Activated CD4-positive, alpha-beta T cell treated with anti-CD3 and anti-CD28 coated beads, Interleukin-2, amount 10 ng/mL, durations not matched to agents 7 days and 5 days (primary cell): ENCODE results near the gene TTLL5. TPM values are rescaled to one million over a fixed set of nuclear protein-coding genes. Genes with fewer than 3 reads are reported as not detected.

Experiments
- CTCF ChIA-PET: fragments of 350-600 bp; sonication (Branson Sonifier 250); formaldehyde crosslinking; loops from one replicate; lab custom pipeline; 2021; ENCODE audit warnings: antibody characterized with exemption; lab: Charles Lee
- POLR2A ChIA-PET: fragments of 350-600 bp; sonication (Branson Sonifier 250); formaldehyde crosslinking; loops from one replicate; lab custom pipeline; 2021; ENCODE audit warnings: antibody characterized with exemption; lab: Charles Lee
- DNase-seq: peaks from one replicate; pipeline ENCODE4 v3.0.0-alpha.2; 2020
- H3K27ac Mint-ChIP-seq: one replicate; pipeline ENCODE4 v1.8.0; 2021; ENCODE audit warnings: mild to moderate bottlenecking, moderate library complexity, mixed read lengths
- H3K27me3 Mint-ChIP-seq: one replicate; pipeline ENCODE4 v1.8.0; 2021; ENCODE audit warnings: mixed read lengths
- H3K36me3 Mint-ChIP-seq: one replicate; pipeline ENCODE4 v1.8.0; 2021; ENCODE audit warnings: low read depth, mixed read lengths
- H3K4me1 Mint-ChIP-seq: one replicate; pipeline ENCODE4 v1.8.0; 2021; ENCODE audit warnings: mixed read lengths
- H3K4me3 Mint-ChIP-seq: one replicate; pipeline ENCODE4 v1.8.0; 2021; ENCODE audit warnings: mild to moderate bottlenecking, moderate library complexity, mixed read lengths
- H3K9me3 Mint-ChIP-seq: one replicate; pipeline ENCODE4 v1.8.0; 2021; ENCODE audit warnings: mixed read lengths
- total RNA-seq, 2 experiments: library from RNA; stranded (reverse); gene quantifications; one replicate each; pipeline ENCODE4 v1.2.3, GENCODE V29; 2021

Gene TTLL5
- total RNA-seq, 2 experiments from 2014 or later: 33.3 to 43.3 TPM

DNA sequence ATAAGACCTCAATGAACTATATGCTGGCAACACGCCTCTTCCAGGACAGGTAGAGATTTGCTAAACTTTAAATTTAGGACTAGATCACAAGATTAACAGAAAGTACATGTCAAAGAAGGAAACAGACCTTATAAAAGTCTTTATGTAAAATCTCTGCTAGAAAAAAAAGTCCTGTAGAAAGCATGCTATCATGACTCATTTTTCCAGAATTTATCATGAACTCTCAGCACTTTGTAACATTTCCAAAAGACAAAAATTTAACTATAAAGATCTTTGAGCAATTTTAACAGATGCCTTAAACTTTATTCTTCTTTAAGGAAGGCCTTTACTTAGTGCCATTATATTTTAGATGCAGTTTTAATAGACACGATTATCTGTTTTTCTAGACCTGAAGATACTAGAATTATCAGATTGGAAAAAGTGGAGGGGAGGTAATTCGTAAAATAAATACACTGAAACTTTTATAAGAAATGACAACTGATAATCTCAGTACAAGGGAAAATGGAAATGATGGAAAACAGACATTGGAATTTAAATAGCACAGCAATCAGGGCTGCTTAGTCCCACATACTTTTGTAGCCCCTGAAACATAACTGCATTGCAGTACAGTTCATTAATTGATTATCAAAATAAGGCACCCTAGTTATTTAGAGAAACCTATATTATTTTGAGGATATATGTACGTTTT lies 92.0 kb downstream of the TTLL5 start:
- no peaks in the 10 kb centered on the region for H3K9me3 Mint-ChIP-seq
- no peaks in the 10 kb centered on the region for H3K4me1 Mint-ChIP-seq
- no peaks in the 10 kb centered on the region for H3K27me3 Mint-ChIP-seq
- ChIA-PET POLR2A (no interaction called here), CTCF (no interaction called here)
- no peak for DNase-seq
- no peak overlapping the region for H3K4me3 Mint-ChIP-seq
- H3K27ac Mint-ChIP-seq: no peak overlapping the region
- H3K36me3 Mint-ChIP-seq: peaks cover 18% of the 10 kb centered on the region

DNA sequence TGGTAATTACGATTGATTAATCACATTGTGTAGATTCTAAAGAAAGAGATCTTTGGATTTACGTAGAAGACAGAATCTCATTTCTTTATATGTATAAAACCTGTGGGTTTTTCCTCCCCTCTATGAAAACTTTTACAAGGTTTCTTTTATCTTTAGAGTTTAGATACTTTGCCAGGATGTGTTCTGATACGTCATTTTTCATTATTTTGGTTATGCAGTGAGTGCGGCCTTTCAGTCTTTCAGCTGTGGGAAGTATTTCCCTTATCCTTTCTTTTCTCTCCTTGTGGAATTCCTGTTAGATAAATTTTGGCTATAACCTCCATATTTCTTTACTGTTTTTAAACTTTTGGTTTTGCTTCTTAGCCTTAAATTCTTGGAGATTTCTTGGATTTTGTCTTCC lies 92.7 kb downstream of the TTLL5 start:
- H3K36me3 Mint-ChIP-seq: peaks cover 15% of the 10 kb centered on the region
- H3K4me1 Mint-ChIP-seq: no peaks in the 10 kb centered on the region
- ChIA-PET POLR2A (no interaction called here), CTCF (no interaction called here)
- no peak overlapping the region for H3K4me3 Mint-ChIP-seq
- no peak overlapping the region for H3K27ac Mint-ChIP-seq
- H3K9me3 Mint-ChIP-seq: no peaks in the 10 kb centered on the region
- DNase-seq: no peak
- no peaks in the 10 kb centered on the region for H3K27me3 Mint-ChIP-seq

GRCh38 chr14:75757644-75758402 lies 96.8 kb downstream of the TTLL5 start:
- POLR2A ChIA-PET: interaction anchor here (0.6 kb wide), 1 partner anchor 118 kb away, joined by 3 read pairs; no protein-coding TSS in a partner anchor
- Mint-ChIP-seq H3K9me3 (no peaks in the 10 kb centered on the region), H3K27me3 (no peaks in the 10 kb centered on the region), H3K36me3 (peaks cover 10% of the 10 kb centered on the region), H3K4me3 (no peak overlapping the region), H3K4me1 (no peaks in the 10 kb centered on the region), H3K27ac (no peak overlapping the region)
- no peak for DNase-seq
- CTCF ChIA-PET: interaction anchor here (0.6 to 1.2 kb wide), 3 partner anchors 9 to 245 kb away, joined by 3 to 4 read pairs (median 4); no protein-coding TSS in a partner anchor

DNA sequence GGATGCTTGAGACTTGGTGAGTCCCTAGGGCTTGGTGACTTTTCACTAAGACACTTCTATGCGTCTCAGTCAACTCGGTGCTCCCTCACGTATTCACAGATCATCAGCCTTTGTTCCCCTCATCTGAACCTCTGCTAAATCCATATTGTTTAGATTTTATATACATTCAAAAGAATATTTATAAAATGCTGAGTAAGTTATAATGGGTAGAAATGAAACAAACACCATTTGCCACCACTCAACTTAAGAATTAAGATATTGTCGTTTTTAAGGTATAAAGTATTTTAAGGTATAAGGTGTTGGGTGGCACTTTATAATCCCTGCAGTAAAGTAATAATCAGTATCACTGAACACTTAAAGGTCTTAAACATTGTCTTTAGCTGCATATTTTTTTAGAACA lies 103.0 kb downstream of the TTLL5 start:
- Mint-ChIP-seq H3K36me3 (peaks cover 5% of the 10 kb centered on the region), H3K4me3 (no peak overlapping the region), H3K9me3 (no peaks in the 10 kb centered on the region), H3K27ac (no peak overlapping the region), H3K4me1 (no peaks in the 10 kb centered on the region), H3K27me3 (no peaks in the 10 kb centered on the region)
- no peak for DNase-seq
- CTCF ChIA-PET: interaction anchor here (0.6 kb wide), 1 partner anchor 216 kb away, joined by 3 read pairs; no protein-coding TSS in a partner anchor
- POLR2A ChIA-PET: no interaction called here

GRCh38 chr14:75769047-75769685 lies 108.1 kb downstream of the TTLL5 start:
- no peak for DNase-seq
- no peak overlapping the region for H3K27ac Mint-ChIP-seq

DNA sequence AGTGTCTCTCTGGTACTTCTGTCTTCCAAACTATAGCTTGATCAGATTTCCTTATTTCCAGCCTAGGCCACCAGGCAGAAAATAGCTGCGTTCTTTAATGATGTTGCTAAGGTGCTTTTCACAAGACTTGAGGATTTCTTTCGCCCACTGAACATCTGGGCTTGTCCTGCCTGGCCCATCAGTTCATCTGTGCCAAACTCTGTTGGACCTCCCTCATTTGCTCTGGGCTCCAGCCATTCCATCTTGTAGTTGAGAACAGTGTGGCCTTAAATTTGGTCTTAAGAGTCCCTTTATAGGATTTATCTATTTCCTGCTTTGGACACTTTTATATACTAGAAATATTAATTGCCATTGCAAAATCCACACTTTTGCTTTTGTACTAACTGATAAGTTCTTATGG lies 109.6 kb downstream of the TTLL5 start:
- no peak overlapping the region for H3K4me3 Mint-ChIP-seq
- H3K27ac Mint-ChIP-seq: no peak overlapping the region
- H3K36me3 Mint-ChIP-seq: peaks cover 17% of the 10 kb centered on the region
- CTCF ChIA-PET: no interaction called here
- no peaks in the 10 kb centered on the region for H3K27me3 Mint-ChIP-seq
- H3K4me1 Mint-ChIP-seq: no peaks in the 10 kb centered on the region
- no peak for DNase-seq
- no peaks in the 10 kb centered on the region for H3K9me3 Mint-ChIP-seq
- POLR2A ChIA-PET: no interaction called here

More at GRCh38 chr14:75769047-75769685, 108.1 kb downstream of the TTLL5 start:
- ChIA-PET CTCF (no interaction called here), POLR2A (no interaction called here)
- Mint-ChIP-seq H3K4me1 (no peaks in the 10 kb centered on the region), H3K9me3 (no peaks in the 10 kb centered on the region), H3K27me3 (no peaks in the 10 kb centered on the region), H3K4me3 (no peak overlapping the region), H3K36me3 (peaks cover 9% of the 10 kb centered on the region)

DNA sequence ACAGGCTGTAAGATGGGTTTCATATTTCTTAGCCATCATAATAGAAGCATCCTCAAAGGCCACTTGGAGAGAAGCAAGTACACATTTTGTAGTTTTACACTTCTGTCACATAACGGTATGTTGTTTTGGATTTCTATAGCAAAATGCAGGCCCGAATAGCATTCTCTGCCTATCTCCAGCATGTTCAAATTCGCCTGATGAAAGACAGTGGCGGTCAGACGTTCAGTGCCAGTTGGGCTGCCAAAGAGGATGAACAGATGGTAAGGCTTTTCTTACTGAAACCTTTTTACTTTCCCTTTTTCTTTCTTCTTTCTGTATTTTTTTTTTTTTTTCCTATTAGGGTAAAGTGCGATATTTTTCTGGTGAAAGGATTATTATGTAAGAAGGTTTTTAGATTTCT lies 110.5 kb downstream of the TTLL5 start:
- H3K9me3 Mint-ChIP-seq: no peaks in the 10 kb centered on the region
- ChIA-PET POLR2A (no interaction called here), CTCF (no interaction called here)
- H3K27me3 Mint-ChIP-seq: no peaks in the 10 kb centered on the region
- H3K27ac Mint-ChIP-seq: no peak overlapping the region
- DNase-seq: no peak
- H3K4me1 Mint-ChIP-seq: no peaks in the 10 kb centered on the region
- no peak overlapping the region for H3K4me3 Mint-ChIP-seq
- peaks cover 20% of the 10 kb centered on the region for H3K36me3 Mint-ChIP-seq

- no peak overlapping the region for H3K4me3 Mint-ChIP-seq
- H3K27me3 Mint-ChIP-seq: no peaks in the 10 kb centered on the region
- POLR2A ChIA-PET: no interaction called here
- H3K36me3 Mint-ChIP-seq: peaks cover 25% of the 10 kb centered on the region
- no peak overlapping the region for H3K27ac Mint-ChIP-seq
- H3K4me1 Mint-ChIP-seq: no peaks in the 10 kb centered on the region
- no peaks in the 10 kb centered on the region for H3K9me3 Mint-ChIP-seq
- DNase-seq: no peak
- CTCF ChIA-PET: interaction anchor here (1.1 to 1.8 kb wide), 2 partner anchors 15 to 54 kb away, joined by 3 to 4 read pairs; no protein-coding TSS in a partner anchor
Measured at GRCh38 chr14:75773046-75773445, 112.0 kb downstream of the TTLL5 start.

DNA sequence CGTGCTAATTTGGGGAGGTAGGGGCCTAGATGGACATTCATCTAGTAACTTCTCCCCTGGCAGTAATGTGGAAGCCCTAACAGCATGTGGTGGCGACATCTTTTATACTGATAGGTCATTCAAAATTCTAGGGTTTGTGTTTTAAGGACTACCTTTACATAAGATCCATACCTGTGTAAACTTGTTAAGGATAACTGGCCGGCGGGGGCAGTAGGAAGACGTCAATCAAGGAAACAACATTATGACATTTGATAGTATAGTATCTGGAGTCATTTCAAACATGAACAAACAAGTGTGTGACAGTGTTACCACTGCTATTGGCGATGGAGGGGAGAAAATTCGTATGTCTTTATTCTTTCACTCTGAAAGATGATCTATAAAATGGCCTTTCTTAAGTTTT lies 120.0 kb downstream of the TTLL5 start:
- no peak for DNase-seq
- ChIA-PET CTCF (no interaction called here), POLR2A (no interaction called here)
- Mint-ChIP-seq H3K36me3 (peaks cover 35% of the 10 kb centered on the region), H3K27me3 (no peaks in the 10 kb centered on the region), H3K4me1 (no peaks in the 10 kb centered on the region), H3K9me3 (no peaks in the 10 kb centered on the region), H3K27ac (no peak overlapping the region), H3K4me3 (no peak overlapping the region)

- DNase-seq: no peak
- Mint-ChIP-seq H3K27me3 (no peaks in the 10 kb centered on the region), H3K9me3 (no peaks in the 10 kb centered on the region), H3K4me3 (no peak overlapping the region), H3K36me3 (peaks cover 35% of the 10 kb centered on the region), H3K27ac (no peak overlapping the region), H3K4me1 (no peaks in the 10 kb centered on the region)
- ChIA-PET POLR2A (no interaction called here), CTCF (no interaction called here)
Measured at GRCh38 chr14:75783184-75783583, 122.1 kb downstream of the TTLL5 start.

DNA sequence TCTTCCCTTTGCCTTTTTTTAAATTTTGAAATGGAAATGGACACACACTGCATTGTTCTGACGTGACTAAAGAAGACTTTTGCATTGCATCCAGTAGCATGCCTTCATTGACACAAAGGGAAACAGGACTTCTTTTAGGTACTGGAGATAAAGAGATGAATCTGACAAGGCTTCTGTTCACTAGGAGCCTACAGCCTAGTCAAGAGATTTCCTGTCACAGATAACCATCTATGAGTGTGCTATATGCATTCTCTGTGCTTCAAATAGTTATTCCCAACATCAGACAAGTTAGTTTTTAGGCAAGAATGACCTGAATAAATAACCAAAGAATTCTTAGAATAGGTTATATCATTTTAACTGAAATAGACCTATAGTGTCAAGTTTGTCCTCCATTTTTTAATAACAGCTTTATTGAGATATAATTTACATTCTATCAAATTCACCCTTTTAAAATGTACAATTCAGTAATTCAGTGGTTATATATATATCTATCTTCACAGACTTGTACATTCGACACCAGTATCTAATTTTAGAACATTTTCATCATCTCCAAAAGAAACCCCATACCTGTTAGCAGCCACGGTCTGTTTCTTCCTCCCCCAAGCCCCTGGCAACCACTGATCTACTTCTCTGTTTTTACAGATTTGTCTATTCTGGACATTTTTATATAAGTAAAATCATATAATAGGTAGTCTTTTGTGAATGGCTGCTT lies 122.7 kb downstream of the TTLL5 start:
- Mint-ChIP-seq H3K4me3 (no peak overlapping the region), H3K36me3 (peaks cover 35% of the 10 kb centered on the region), H3K27me3 (no peaks in the 10 kb centered on the region), H3K9me3 (no peaks in the 10 kb centered on the region), H3K4me1 (no peaks in the 10 kb centered on the region), H3K27ac (no peak overlapping the region)
- DNase-seq: no peak
- ChIA-PET POLR2A (no interaction called here), CTCF (no interaction called here)

GRCh38 chr14:75784314-75784686 lies 123.3 kb downstream of the TTLL5 start:
- DNase-seq: no peak
- Mint-ChIP-seq H3K27ac (no peak overlapping the region), H3K4me1 (no peaks in the 10 kb centered on the region), H3K9me3 (no peaks in the 10 kb centered on the region), H3K36me3 (peaks cover 35% of the 10 kb centered on the region), H3K4me3 (no peak overlapping the region), H3K27me3 (no peaks in the 10 kb centered on the region)
- POLR2A ChIA-PET: no interaction called here
- CTCF ChIA-PET: no interaction called here
